Lower lobe of right lung (tissue), 2 donors: ENCODE measurements around the gene CELF4. TPM values are rescaled to one million over a fixed set of nuclear protein-coding genes. Genes with fewer than 3 reads are reported as not detected.
A peak's percentile ranks its signal among the peaks of the same experiment; 100 is the strongest.

Experiments
- ATAC-seq, 2 donors: fragments of 200-7000 bp; cut with Tn5 transposase; one replicate each; pipeline ENCODE4 v1.9.1; 2020 to 2022; ENCODE audit warnings: mild to moderate bottlenecking in 2 of 2, moderate library complexity in 2 of 2
- DNase-seq: peaks from one replicate; pipeline ENCODE4 v3.0.0-alpha.2; 2020
- H3K27ac ChIP-seq: fragments of 200-600 bp; one replicate; pipeline ENCODE4 v1.8.0; 2022
- H3K27me3 ChIP-seq: fragments of 200-600 bp; one replicate; pipeline ENCODE4 v1.8.0; 2022; ENCODE audit warnings: low read depth
- H3K36me3 ChIP-seq: fragments of 200-600 bp; one replicate; pipeline ENCODE4 v1.8.0; 2022; ENCODE audit warnings: mild to moderate bottlenecking
- H3K4me1 ChIP-seq: fragments of 200-600 bp; one replicate; pipeline ENCODE4 v1.8.0; 2022
- H3K4me3 ChIP-seq: fragments of 200-600 bp; one replicate; pipeline ENCODE4 v1.8.0; 2022; ENCODE audit warnings: mild to moderate bottlenecking
- H3K9me3 ChIP-seq: fragments of 200-600 bp; one replicate; pipeline ENCODE4 v1.8.0; 2022
- CTCF ChIP-seq: fragments of 200-600 bp; IDR thresholded peaks from one replicate; pipeline ENCODE4 v1.8.0; 2022; ENCODE audit warnings: antibody characterized with exemption, mild to moderate bottlenecking
- intact Hi-C: fragments of 100-400 bp; cut with DNase I; formaldehyde crosslinking; loops from one replicate; pipeline ENCODE4 v1.11.0; 2022
- total RNA-seq: library from RNA; stranded (reverse); fragmentation: NEBNext Ultra II Directional; extraction: Animal tissue kit (Norgen Biotek cat#: 25700); gene quantifications from one replicate; pipeline ENCODE4 v1.2.1, GENCODE V29; 2021
- donor health status: DM: no; HTN: yes; CAD: no; lungs with severe emphysema.

The CELF4 gene
- total RNA-seq, 1 donor from 2014 or later = 0.38 TPM

- DNase-seq (no peak), ATAC-seq (no peak)
- Histone ChIP-seq H3K36me3 (no peaks in the 10 kb centered on the region), H3K9me3 (no peaks in the 10 kb centered on the region), H3K4me3 (no peak overlapping the region), H3K27me3 (no peaks in the 10 kb centered on the region), H3K27ac (no peak overlapping the region), H3K4me1 (no peaks in the 10 kb centered on the region)
- intact Hi-C loops = no loop called here
- TF ChIP-seq CTCF = no peak
These were observed 228.9 kb downstream of the CELF4 start for GRCh38 chr18:37336568-37337285.

- Histone ChIP-seq H3K4me3 (no peak overlapping the region), H3K27ac (no peak overlapping the region), H3K27me3 (no peaks in the 10 kb centered on the region), H3K9me3 (no peaks in the 10 kb centered on the region), H3K36me3 (no peaks in the 10 kb centered on the region), H3K4me1 (no peaks in the 10 kb centered on the region)
- peak; percentile 22 to 29 for ATAC-seq
- no peak for DNase-seq
- TF ChIP-seq CTCF = no peak
- intact Hi-C loops = no loop called here
These were observed 230.2 kb downstream of the CELF4 start for GRCh38 chr18:37335409-37335736.

- Histone ChIP-seq H3K27me3 (no peaks in the 10 kb centered on the region), H3K4me3 (no peak overlapping the region), H3K36me3 (no peaks in the 10 kb centered on the region), H3K9me3 (no peaks in the 10 kb centered on the region), H3K4me1 (no peaks in the 10 kb centered on the region), H3K27ac (no peak overlapping the region)
- no peak for DNase-seq
- no peak for ATAC-seq
- intact Hi-C loops = no loop called here
- TF ChIP-seq CTCF = no peak
These were observed 230.8 kb downstream of the CELF4 start for GRCh38 chr18:37334631-37335408.

GRCh38 chr18:37332628-37333420 lies 232.8 kb downstream of the CELF4 start:
- TF ChIP-seq CTCF = no peak
- Histone ChIP-seq H3K27ac (no peak overlapping the region), H3K36me3 (no peaks in the 10 kb centered on the region), H3K27me3 (no peaks in the 10 kb centered on the region), H3K9me3 (no peaks in the 10 kb centered on the region), H3K4me3 (no peak overlapping the region), H3K4me1 (no peaks in the 10 kb centered on the region)
- intact Hi-C loops = no loop called here
- ATAC-seq = no peak
- no peak for DNase-seq

GRCh38 chr18:37332219-37332618 lies 233.4 kb downstream of the CELF4 start:
- intact Hi-C loops = no loop called here
- DNase-seq = no peak
- no peak overlapping the region for H3K4me3 ChIP-seq
- no peaks in the 10 kb centered on the region for H3K9me3 ChIP-seq
- no peaks in the 10 kb centered on the region for H3K27me3 ChIP-seq
- H3K36me3 ChIP-seq = no peaks in the 10 kb centered on the region
- ATAC-seq = no peak
- no peaks in the 10 kb centered on the region for H3K4me1 ChIP-seq
- no peak overlapping the region for H3K27ac ChIP-seq
- TF ChIP-seq CTCF = no peak
